Measurements from ENCODE around the gene FMN1. TPM values are rescaled to one million over a fixed set of nuclear protein-coding genes. Genes with fewer than 3 reads are reported as not detected.

Gene FMN1
- total RNA-seq, 2 donors from 2014 or later = 0.60 to 1.1 TPM

DNA sequence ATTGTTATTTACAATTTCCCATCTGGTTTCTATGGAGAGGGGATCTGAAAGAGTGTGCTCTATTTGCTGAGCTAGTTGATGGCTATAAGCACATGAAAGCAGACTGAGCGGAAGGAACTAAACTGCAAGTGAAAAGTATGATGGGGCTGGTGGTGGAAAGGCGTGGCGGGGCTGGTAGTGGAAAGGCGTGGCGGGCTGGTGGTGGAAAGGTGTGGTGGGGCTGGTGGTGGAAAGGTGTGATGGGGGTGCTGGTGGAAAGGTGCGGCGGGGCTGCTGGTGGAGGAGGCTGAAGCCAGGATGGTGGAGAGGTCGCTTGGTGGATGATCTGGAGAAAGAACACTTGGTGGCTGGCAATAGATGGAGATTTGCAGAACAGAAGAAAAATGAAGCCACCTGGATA, 136.7 kb downstream of the FMN1 start:
- no peaks in the 10 kb centered on the region for H3K36me3 Mint-ChIP-seq (ENCODE audit: low read depth)
- H3K4me1 Mint-ChIP-seq = no peaks in the 10 kb centered on the region
- WGBS, 2 experiments (ENCODE audit: insufficient coverage in 1 of 2, insufficient read length in 1 of 2) = 95 to 100% methylated on average over 1 to 7 of the region's 8 CpGs

DNA sequence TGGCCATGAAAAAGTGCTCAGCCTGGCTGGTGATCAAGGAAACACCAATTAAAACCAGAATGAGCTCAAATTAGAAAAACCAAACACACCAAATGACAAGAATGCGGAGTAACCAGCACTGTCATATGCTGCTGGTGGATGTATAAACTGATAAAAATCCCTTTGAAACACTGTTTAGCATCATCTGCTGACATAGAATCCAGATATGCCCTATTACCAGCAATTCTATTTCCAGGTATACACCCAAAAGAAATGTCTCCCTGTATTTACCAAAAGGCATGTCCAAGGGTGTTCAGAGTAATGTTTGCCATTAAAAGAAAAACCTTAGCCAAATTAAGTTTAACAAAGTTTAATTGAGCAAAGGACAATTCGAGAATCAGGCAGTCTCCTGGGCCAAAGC, 138.6 kb downstream of the FMN1 start:
- Histone ChIP-seq H3K4me3 (ENCODE audit: low read length) (no peak overlapping the region), H3K9me3 (ENCODE audit: control insufficient read depth, low read length) (peaks cover 20% of the 10 kb centered on the region), H3K27me3 (ENCODE audit: control insufficient read depth, insufficient read depth, low read length, poor library complexity, severe bottlenecking) (no peaks in the 10 kb centered on the region), H3K36me3 (ENCODE audit: control insufficient read depth, insufficient read depth, low read length) (no peaks in the 10 kb centered on the region), H3K27ac (ENCODE audit: low read depth, low read length) (no peak overlapping the region), H3K9ac (ENCODE audit: extremely low read depth, low read length, poor library complexity, severe bottlenecking) (no peak overlapping the region), H3K4me1 (ENCODE audit: control insufficient read depth, insufficient read depth, low read length) (no peaks in the 10 kb centered on the region)
- H3K36me3 Mint-ChIP-seq (ENCODE audit: low read depth) = no peaks in the 10 kb centered on the region
- no peak overlapping the region for H3K4me3 Mint-ChIP-seq
- TF ChIP-seq, protein P1, sequence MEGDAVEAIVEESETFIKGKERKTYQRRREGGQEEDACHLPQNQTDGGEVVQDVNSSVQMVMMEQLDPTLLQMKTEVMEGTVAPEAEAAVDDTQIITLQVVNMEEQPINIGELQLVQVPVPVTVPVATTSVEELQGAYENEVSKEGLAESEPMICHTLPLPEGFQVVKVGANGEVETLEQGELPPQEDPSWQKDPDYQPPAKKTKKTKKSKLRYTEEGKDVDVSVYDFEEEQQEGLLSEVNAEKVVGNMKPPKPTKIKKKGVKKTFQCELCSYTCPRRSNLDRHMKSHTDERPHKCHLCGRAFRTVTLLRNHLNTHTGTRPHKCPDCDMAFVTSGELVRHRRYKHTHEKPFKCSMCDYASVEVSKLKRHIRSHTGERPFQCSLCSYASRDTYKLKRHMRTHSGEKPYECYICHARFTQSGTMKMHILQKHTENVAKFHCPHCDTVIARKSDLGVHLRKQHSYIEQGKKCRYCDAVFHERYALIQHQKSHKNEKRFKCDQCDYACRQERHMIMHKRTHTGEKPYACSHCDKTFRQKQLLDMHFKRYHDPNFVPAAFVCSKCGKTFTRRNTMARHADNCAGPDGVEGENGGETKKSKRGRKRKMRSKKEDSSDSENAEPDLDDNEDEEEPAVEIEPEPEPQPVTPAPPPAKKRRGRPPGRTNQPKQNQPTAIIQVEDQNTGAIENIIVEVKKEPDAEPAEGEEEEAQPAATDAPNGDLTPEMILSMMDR (conservative IDR thresholded peaks at IDR 0.05) = no peak
- no peak overlapping the region for H3K27ac Mint-ChIP-seq
- no peak for DNase-seq
- H3K9me3 Mint-ChIP-seq = peaks cover 25% of the 10 kb centered on the region
- no peaks in the 10 kb centered on the region for H3K27me3 Mint-ChIP-seq (ENCODE audit: insufficient read depth)
- no peaks in the 10 kb centered on the region for H3K4me1 Mint-ChIP-seq
- WGBS, 2 experiments (ENCODE audit: insufficient coverage in 1 of 2, insufficient read length in 1 of 2) = 95 to 100% methylated on average over 1 to 2 of the region's 2 CpGs

More for the DNA sequence above, 136.7 kb downstream of the FMN1 start:
- peaks cover 16% of the 10 kb centered on the region for H3K9me3 ChIP-seq (ENCODE audit: control insufficient read depth, low read length)
- H3K9ac ChIP-seq (ENCODE audit: extremely low read depth, low read length, poor library complexity, severe bottlenecking) = no peak overlapping the region
- Mint-ChIP-seq H3K27ac (no peak overlapping the region), H3K4me3 (no peak overlapping the region), H3K9me3 (peaks cover 10% of the 10 kb centered on the region), H3K27me3 (ENCODE audit: insufficient read depth) (no peaks in the 10 kb centered on the region)
- no peaks in the 10 kb centered on the region for H3K4me1 ChIP-seq (ENCODE audit: control insufficient read depth, insufficient read depth, low read length)
- H3K27ac ChIP-seq (ENCODE audit: low read depth, low read length) = no peak overlapping the region
- TF ChIP-seq, protein P1 (conservative IDR thresholded peaks at IDR 0.05) = no peak
- no peaks in the 10 kb centered on the region for H3K27me3 ChIP-seq (ENCODE audit: control insufficient read depth, insufficient read depth, low read length, poor library complexity, severe bottlenecking)
- H3K36me3 ChIP-seq (ENCODE audit: control insufficient read depth, insufficient read depth, low read length) = no peaks in the 10 kb centered on the region
- H3K4me3 ChIP-seq (ENCODE audit: low read length) = no peak overlapping the region
- no peak for DNase-seq

DNA sequence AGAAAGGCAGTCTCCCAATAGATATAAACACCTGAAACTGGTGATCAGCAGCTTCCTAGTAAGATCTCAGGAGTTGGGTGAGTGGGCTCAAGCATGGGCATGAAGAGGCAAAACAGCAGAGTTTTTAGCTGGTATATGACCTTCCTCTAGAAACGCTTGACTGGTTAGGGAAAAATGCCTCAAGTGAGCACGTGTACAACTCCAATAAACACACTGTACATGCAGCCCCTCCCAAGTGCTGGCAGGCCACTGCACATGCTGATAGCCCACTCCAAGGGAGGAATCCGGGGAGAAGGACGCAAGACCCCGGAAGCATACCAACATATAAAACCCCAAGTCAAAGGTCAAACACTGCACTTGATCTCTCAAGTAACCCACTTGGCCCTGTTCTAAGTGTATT, 143.0 kb downstream of the FMN1 start:
- H3K9me3 Mint-ChIP-seq = peaks cover 68% of the 10 kb centered on the region
- Histone ChIP-seq H3K4me3 (ENCODE audit: low read length) (no peak overlapping the region), H3K9me3 (ENCODE audit: control insufficient read depth, low read length) (peaks cover 58% of the 10 kb centered on the region), H3K27me3 (ENCODE audit: control insufficient read depth, insufficient read depth, low read length, poor library complexity, severe bottlenecking) (no peaks in the 10 kb centered on the region), H3K36me3 (ENCODE audit: control insufficient read depth, insufficient read depth, low read length) (no peaks in the 10 kb centered on the region), H3K27ac (ENCODE audit: low read depth, low read length) (no peak overlapping the region), H3K9ac (ENCODE audit: extremely low read depth, low read length, poor library complexity, severe bottlenecking) (no peak overlapping the region), H3K4me1 (ENCODE audit: control insufficient read depth, insufficient read depth, low read length) (no peaks in the 10 kb centered on the region)
- H3K36me3 Mint-ChIP-seq (ENCODE audit: low read depth) = peaks cover 7% of the 10 kb centered on the region
- 75% methylated on average over 5 of the region's 5 CpGs; no CpG with 5 or more reads in 1 of the 2 experiments for WGBS, 2 experiments (ENCODE audit: insufficient coverage in 1 of 2, insufficient read length in 1 of 2)
- no peaks in the 10 kb centered on the region for H3K4me1 Mint-ChIP-seq
- TF ChIP-seq, protein P1 (conservative IDR thresholded peaks at IDR 0.05) = no peak
- no peak overlapping the region for H3K4me3 Mint-ChIP-seq
- H3K27me3 Mint-ChIP-seq (ENCODE audit: insufficient read depth) = no peaks in the 10 kb centered on the region
- H3K27ac Mint-ChIP-seq = no peak overlapping the region
- no peak for DNase-seq

All from endodermal cell (in vitro differentiated cells).